MM.1S (cell line): ENCODE data around the gene POLR3F.
"Not testable (repeated sequence)": the region's sequence is repeated elsewhere in the genome, so short reads cannot be mapped to it uniquely, and the experiment has no call there.

Experiments
- DNase-seq: peaks from one replicate; pipeline ENCODE4 v3.0.0-alpha.2; 2015
- H2AFZ ChIP-seq: fragments of 300-600 bp; sonication (generic); 2 replicates; pipeline ENCODE4 v1.6.0; 2016; ENCODE audit warnings: antibody characterized with exemption, low read length
- H3F3A ChIP-seq: fragments of 300-600 bp; sonication (generic); 2 replicates; pipeline ENCODE4 v1.6.1; 2016; ENCODE audit warnings: mild to moderate bottlenecking, antibody characterized with exemption, low read length, moderate library complexity, mixed read lengths; ENCODE audit not compliant: insufficient read depth
- H3K27ac ChIP-seq: fragments of 300-600 bp; sonication (generic); 2 replicates; pipeline ENCODE4 v1.5.1; 2016; ENCODE audit warnings: mild to moderate bottlenecking, low read length
- H3K27me3 ChIP-seq: fragments of 300-600 bp; sonication (generic); replicated peaks from 2 replicates; pipeline ENCODE4 v1.6.0; 2016; ENCODE audit warnings: low read length; ENCODE audit not compliant: insufficient read depth
- H3K36me3 ChIP-seq: fragments of 300-600 bp; sonication (generic); replicated peaks from 2 replicates; pipeline ENCODE4 v1.6.1; 2016; ENCODE audit warnings: mild to moderate bottlenecking, low read length, mixed read lengths; ENCODE audit not compliant: insufficient read depth
- H3K4me1 ChIP-seq: fragments of 300-600 bp; sonication (generic); 2 replicates; pipeline ENCODE4 v1.6.1; 2016; ENCODE audit warnings: low read length, mixed read lengths
- H3K4me2 ChIP-seq: fragments of 300-600 bp; sonication (generic); 2 replicates; pipeline ENCODE4 v1.6.0; 2016; ENCODE audit warnings: low read depth, low read length
- H3K4me3 ChIP-seq: fragments of 300-600 bp; sonication (generic); 2 replicates; pipeline ENCODE4 v1.5.1; 2016; ENCODE audit warnings: low read length, mixed read lengths
- H3K79me2 ChIP-seq: fragments of 300-600 bp; sonication (generic); 2 replicates; pipeline ENCODE4 v1.6.1; 2016; ENCODE audit warnings: mixed run types, low read length, mixed read lengths
- H3K9ac ChIP-seq: fragments of 300-600 bp; sonication (generic); 2 replicates; pipeline ENCODE4 v1.6.1; 2016; ENCODE audit warnings: low read length, mixed read lengths
- H3K9me2 ChIP-seq: fragments of 300-600 bp; sonication (generic); replicated peaks from 2 replicates; pipeline ENCODE4 v1.6.1; 2016; ENCODE audit warnings: mild to moderate bottlenecking, low read length, mixed read lengths; ENCODE audit not compliant: insufficient read depth
- H3K9me3 ChIP-seq: fragments of 300-600 bp; sonication (generic); replicated peaks from 2 replicates; pipeline ENCODE4 v1.6.1; 2016; ENCODE audit warnings: mild to moderate bottlenecking, low read length, mixed read lengths; ENCODE audit not compliant: insufficient read depth
- H4K20me1 ChIP-seq: fragments of 300-600 bp; sonication (generic); 2 replicates; pipeline ENCODE4 v1.6.1; 2016; ENCODE audit warnings: mild to moderate bottlenecking, low read length, moderate library complexity, mixed read lengths; ENCODE audit not compliant: insufficient read depth
- CTCF ChIP-seq: fragments of 300-600 bp; sonication (generic); IDR thresholded peaks from 2 replicates; pipeline ENCODE4 v1.5.1; 2016; ENCODE audit warnings: antibody characterized with exemption, low read length, mixed read lengths
- EZH2 ChIP-seq: fragments of 300-600 bp; sonication (generic); optimal IDR thresholded peaks from 2 replicates; pipeline ENCODE3; 2017; ENCODE audit warnings: low read depth, mild to moderate bottlenecking, antibody characterized with exemption, low read length, mixed read lengths
- EZH2phosphoT487 ChIP-seq: fragments of 300-600 bp; sonication (generic); IDR thresholded peaks from 2 replicates; pipeline ENCODE4 v1.6.1; 2018; ENCODE audit warnings: antibody characterized with exemption, low read length

POLR3F gene

GRCh38 chr20:18515973-18516372 lies 48.8 kb downstream of the POLR3F start:
- Histone ChIP-seq H3K79me2 (peaks cover 47% of the 10 kb centered on the region), H3K4me1 (peaks cover 5% of the 10 kb centered on the region; the same call in 1 of the 2 replicates), H3K9me2 (no peaks in the 10 kb centered on the region), H2AFZ (no peak overlapping the region), H3K27me3 (no peaks in the 10 kb centered on the region), H3K36me3 (no peaks in the 10 kb centered on the region; the same call in none of the 2 replicates), H3K27ac (no peak overlapping the region), H3K4me3 (no peak overlapping the region), H3K9me3 (no peaks in the 10 kb centered on the region), H3K9ac (no peak overlapping the region), H4K20me1 (no peaks in the 10 kb centered on the region), H3F3A (no peaks in the 10 kb centered on the region), H3K4me2 (no peak overlapping the region)
- TF ChIP-seq EZH2phosphoT487 (no peak), CTCF (no peak), EZH2 (no peak)
- DNase-seq = no peak

GRCh38 chr20:18522066-18522465 lies 54.9 kb downstream of the POLR3F start:
- not testable (repeated sequence) for H3K9me2 ChIP-seq, H3K4me1 ChIP-seq, DNase-seq, H3K27me3 ChIP-seq, H3K27ac ChIP-seq, H4K20me1 ChIP-seq, H2AFZ ChIP-seq, H3K9me3 ChIP-seq, H3K4me2 ChIP-seq, H3K9ac ChIP-seq, H3K4me3 ChIP-seq, H3F3A ChIP-seq
- H3K36me3 ChIP-seq = peaks cover 17% of the 10 kb centered on the region; the same call in 1 of the 2 replicates
- H3K79me2 ChIP-seq = peaks cover 13% of the 10 kb centered on the region

- DNase-seq = no peak
- Histone ChIP-seq H3K9me3 (no peaks in the 10 kb centered on the region), H3K4me3 (no peak overlapping the region), H3K9me2 (no peaks in the 10 kb centered on the region), H4K20me1 (no peaks in the 10 kb centered on the region), H3F3A (no peaks in the 10 kb centered on the region), H3K9ac (no peak overlapping the region), H3K79me2 (peaks cover 4% of the 10 kb centered on the region), H2AFZ (no peak overlapping the region), H3K4me2 (no peak overlapping the region), H3K4me1 (no peaks in the 10 kb centered on the region), H3K36me3 (peaks cover 23% of the 10 kb centered on the region; the same call in 1 of the 2 replicates), H3K27me3 (no peaks in the 10 kb centered on the region), H3K27ac (no peak overlapping the region)
- TF ChIP-seq EZH2phosphoT487 (no peak), CTCF (no peak), EZH2 (no peak)
Measured at GRCh38 chr20:18523066-18523465, 55.9 kb downstream of the POLR3F start.

GRCh38 chr20:18524646-18525045 lies 57.5 kb downstream of the POLR3F start:
- H3K9me3 ChIP-seq = no peaks in the 10 kb centered on the region
- H3K79me2 ChIP-seq = no peaks in the 10 kb centered on the region; the same call in 1 of the 2 replicates
- H3K27me3 ChIP-seq = no peaks in the 10 kb centered on the region
- H2AFZ ChIP-seq = no peak overlapping the region
- no peak overlapping the region for H3K9ac ChIP-seq
- no peak overlapping the region for H3K27ac ChIP-seq
- H3K4me2 ChIP-seq = no peak overlapping the region
- no peaks in the 10 kb centered on the region for H3F3A ChIP-seq
- peaks cover 32% of the 10 kb centered on the region; the same call in 1 of the 2 replicates for H3K36me3 ChIP-seq
- H3K4me3 ChIP-seq = no peak overlapping the region
- TF ChIP-seq CTCF (no peak), EZH2 (no peak), EZH2phosphoT487 (no peak)
- no peaks in the 10 kb centered on the region for H3K9me2 ChIP-seq
- DNase-seq = no peak
- H4K20me1 ChIP-seq = no peaks in the 10 kb centered on the region
- no peaks in the 10 kb centered on the region for H3K4me1 ChIP-seq

GRCh38 chr20:18526761-18527160 lies 59.6 kb downstream of the POLR3F start:
- H3F3A ChIP-seq, H3K9ac ChIP-seq, DNase-seq, H3K4me2 ChIP-seq, H3K4me1 ChIP-seq, H3K27me3 ChIP-seq, H3K4me3 ChIP-seq, H3K9me3 ChIP-seq, H2AFZ ChIP-seq, H4K20me1 ChIP-seq, H3K27ac ChIP-seq, H3K9me2 ChIP-seq, H3K79me2 ChIP-seq: not testable (repeated sequence)
- H3K36me3 ChIP-seq = peaks cover 39% of the 10 kb centered on the region
